HG02759 (cell line): Measurements from ENCODE around the gene HMG20B.

Source experiments
- ATAC-seq: cut with Tn5 transposase; IDR thresholded peaks from one replicate; pipeline ENCODE4 v1.9.1; 2021; ENCODE audit warnings: mild to moderate bottlenecking, moderate library complexity; ENCODE audit not compliant: unreplicated experiment

The HMG20B gene

DNA sequence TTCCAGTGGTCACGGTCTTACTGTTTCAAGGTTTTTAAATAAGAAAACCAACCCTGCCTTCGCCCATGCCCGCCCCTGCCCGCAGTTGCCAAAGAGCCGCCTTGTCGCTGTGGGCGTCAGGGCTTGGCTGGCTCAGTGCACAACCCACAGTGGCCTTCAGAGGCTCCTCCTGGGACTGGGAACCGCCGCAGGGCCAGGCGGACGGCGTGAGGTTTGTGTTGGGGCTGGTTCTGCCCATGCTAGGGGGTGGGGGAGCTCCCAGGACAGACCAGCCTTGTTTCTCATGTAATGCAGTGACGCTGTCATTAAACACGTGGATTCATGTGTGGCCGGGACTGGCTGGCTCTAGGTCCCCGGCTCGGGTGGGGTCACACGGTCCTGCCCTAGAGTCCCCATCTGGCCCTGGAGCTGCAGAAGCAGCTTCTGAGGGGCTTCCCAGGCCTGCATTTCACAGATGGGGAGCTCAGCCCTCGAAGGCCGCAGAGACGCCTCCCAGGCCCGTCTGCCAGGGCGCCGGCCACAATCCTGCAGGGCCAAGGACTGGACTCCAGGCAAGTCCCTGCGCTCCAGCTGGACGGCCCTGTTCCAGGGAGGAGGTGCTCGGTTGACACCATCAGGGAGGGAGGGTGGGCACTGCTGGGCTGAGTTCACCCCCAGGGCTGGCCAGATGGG is 36.2 kb upstream of the HMG20B start:
- no peak for ATAC-seq

DNA sequence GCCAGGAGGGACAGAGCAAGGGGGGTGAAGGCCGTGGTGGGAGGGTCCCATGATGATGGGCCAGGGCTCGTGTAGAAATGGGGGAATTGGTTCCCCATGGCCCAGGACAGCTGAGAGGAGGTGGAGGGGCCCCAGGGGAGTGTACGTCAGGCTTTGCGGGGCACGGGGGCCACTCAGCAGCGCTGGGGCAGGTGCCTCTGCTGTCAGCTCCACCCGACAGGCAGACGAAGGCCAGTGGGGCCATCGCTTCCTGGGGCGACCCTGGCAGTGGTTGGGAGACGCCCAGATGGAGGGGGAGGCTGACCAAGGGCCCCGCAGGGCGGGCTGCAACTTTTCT is 35.7 kb upstream of the HMG20B start:
- no peak for ATAC-seq

DNA sequence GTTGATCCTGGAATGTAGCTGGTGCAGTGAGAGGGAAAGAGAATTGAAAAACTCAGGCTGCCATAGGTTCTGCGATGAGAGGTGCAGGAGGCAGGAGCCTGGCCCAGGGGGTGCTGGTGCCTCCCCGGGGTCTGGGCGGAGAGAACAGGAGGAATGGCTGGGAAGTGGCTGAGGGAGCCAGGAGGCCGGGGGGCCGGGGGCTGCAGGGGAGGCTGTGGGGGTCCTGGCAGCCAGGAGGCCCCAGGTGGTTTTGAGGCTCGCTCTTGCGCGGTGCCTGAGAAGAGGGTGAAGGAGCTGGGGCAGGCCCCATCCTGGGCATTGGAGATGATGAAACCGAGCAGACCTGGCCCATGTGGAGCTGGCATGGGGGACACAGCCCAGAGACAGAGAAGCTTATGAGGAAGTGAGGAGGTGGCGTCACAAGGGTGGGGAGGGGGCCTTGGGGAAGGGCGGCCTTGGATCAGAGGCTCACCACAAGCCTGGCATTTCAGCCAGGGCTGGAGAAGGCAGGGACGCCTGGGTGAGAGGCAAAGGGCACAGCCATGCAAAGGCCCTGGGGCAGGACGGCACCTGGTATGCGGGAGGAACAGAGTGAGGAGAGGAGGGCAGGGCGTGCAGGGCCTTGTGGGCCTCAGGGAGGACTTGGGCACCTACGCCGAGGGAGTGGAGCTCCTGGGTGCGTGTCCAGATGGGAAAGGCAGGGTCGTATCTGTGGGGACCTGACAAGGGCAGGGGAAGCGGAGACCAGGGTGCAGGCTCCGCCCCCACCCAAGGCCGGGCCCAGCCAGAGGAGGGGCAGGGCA is 35.1 kb upstream of the HMG20B start:
- ATAC-seq = no peak

DNA sequence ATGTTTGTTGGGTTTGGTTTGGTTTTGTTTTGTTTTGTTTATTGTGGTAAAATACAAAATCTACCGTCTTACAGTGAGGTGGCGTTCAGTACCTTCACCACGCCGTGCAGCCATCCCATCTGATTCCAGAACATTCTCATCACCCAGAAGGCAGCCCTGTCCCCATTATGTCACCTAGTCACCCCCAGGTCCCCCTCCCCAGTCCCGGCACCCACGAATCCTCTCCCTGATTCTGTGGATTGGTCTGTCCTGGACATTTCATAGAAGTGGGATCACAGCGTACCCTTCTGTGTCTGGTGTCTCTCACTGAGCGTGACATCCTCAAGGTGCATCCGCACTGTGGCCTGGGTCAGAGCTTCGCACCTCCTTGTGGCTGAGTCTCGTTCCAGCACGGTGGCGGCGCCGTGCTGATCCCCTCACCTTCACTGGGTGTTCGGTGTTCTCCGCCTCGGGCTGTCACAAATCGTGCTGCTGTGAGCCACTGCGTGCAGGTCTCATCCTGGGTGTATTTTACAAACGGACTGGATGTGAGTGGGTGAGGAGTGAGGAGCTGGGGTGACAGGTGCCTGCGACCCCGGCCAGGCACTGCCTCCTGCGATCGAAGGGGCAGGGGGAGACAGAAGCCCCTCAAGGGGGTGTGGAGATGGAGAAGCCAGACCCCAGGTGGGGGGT is 34.4 kb upstream of the HMG20B start:
- no peak for ATAC-seq

DNA sequence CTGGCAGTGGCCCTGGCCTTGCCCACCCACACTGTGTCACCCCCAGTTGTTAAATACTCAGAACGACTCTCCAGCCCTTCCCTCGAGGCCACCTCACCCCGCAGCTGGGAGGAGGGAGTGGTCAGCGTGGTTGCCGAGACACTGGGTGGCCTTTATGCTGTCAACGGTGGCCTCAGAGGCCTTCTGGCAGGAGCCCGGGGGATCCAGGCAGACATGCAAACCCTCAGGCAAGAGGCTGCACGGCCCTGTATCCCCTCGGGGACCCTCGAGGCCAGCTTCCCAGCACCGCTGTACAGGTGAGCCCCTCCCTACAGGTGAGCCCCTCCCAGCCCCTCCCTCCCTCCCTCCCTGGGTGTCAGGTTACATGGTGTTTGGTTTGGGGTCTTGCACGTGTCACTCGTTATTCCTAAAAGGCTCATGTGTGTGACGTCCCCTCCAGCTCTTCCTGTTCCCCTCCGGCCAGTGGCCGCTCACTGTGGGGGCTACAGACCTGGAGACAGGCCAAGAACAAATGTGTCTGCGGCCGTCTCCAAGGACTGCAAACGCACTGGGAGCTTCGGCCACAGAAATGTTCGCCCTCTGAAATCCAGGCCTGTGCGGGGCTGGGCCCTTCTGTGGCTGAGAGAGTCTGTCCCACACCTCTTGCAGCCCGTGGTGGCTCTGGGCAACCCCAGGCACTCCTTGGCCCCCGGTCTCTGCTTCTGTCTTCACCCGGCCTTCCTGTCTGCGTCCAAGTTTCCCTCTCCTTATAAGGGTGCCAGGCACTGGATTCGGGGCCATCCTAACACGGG is 33.6 kb upstream of the HMG20B start, which contains the start of gene TEKTIP1:
Gene TEKTIP1, plus strand, starts transcription at position 210 of the 791 bp plus-strand sequence. Its CDS starts 4 bp downstream, at position 214.
- no peak for ATAC-seq

DNA sequence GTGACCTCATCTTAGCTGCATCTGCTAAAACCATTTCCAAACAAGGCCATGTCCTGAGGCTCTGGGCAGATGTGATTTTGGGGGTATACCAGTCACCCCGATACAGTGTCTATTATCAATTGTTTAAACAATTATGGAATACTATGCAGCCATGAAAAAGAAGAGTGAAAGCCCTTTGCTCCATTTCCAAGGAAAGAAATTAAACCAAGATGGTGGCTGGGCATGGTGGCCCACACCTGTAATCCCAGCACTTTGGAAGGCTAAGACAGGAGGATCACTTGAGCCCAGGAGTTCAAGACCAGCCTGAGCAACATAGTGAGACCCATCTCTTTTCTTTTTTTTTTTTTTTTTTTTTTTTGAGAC is 33.0 kb upstream of the HMG20B start:
- ATAC-seq = no peak

DNA sequence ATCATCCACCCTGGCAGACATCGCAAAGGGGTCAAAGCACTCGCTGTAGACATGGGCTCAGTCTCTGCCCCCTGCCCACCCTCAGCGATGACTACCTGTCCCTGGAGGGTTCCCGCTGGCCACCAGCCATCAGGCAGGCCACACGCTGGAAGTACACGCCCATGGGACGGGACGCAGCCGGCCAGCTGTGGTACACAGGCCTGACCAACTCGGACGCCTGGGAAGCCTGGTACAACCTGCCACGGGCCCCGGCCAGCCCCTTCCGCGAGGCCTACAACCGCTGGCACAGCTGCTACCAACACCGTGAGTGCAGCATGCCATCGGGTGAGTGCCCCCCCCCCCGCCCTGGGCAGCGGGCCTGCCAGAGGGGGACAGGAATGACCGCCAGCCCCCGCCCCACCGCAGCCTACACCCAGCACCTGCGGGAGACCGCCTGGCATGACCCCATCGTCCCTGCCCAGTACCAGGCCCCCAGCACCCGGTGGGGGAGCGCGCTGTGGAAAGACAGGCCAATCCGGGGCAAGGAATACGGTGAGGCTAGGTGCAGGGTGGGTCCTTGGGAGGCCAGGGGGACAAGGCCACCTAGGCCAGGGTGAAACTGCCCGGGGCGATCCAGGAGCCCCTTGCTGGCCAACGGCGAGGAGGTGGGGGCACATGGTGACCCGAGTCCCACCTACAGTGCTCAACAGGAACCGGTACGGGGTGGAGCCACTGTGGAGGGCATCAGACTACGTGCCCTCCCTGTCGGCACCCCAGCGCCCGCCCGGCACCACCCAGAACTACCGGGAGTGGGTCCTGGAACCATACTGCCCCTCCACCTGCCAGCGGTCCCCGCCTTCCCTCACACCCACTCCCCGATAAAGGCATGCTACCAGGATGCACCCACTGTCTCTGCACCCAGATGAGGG is 29.3 kb upstream of the HMG20B start:
- no peak for ATAC-seq

DNA sequence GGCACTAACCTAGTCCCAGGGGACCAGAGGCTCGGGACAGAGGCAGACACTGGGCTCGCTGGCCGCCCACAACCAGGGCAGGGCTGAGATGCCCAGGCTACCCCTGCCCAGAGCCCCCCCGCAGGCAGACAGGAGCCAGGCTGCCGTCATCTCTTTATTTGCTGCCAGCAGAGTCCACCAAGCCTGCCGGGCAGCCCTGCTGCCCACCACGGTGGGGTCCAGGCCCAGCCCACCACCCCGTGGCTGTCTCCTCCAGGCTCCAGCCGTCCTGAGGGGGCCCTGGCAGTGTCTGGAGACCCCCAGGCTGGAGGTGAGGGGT is 28.7 kb upstream of the HMG20B start:
- ATAC-seq = no peak

DNA sequence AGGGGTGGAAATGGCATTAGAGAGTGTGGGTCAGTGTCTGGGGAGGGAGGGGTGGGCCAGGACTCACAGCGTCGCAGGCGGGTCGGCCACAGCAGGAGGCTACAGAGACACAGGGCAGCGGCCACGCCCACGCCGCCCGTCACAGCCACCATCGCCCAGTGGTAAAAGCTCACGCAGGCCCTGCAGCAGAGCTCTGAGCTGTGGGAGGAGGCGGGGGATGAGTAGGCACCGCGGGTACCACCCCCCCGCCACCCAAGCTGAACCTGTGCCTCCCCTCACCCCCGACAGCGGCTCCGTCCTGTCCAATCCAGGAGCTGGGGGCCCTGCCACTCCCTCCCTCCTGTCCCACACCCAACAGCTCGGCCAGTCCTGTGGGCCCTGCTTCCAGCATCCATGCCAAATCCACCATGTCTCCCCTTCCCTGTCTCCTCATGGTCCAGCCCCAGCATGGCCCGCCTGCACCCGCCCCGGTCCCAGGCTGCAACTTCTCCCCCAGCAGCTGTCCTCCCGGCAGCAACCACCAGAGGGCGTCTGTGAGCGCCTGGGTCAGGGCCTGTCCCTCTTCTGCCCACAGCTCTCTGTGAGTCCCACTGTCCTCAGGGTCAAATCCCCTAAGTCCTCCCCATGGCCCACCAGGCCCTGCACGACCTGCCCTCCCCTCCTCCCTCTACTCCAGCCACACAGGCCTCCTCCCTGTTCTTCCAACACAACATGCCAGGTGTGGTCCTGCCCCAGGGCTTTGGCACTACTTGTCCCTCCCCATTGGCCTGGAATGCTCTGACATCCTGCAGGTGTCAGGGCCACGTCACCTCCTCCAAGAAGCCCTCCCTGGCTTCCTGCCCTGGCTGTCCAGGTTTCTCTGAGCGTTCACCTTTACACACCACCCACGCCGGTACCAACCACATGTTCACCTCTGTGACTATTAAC is 27.7 kb upstream of the HMG20B start:
- ATAC-seq = no peak

DNA sequence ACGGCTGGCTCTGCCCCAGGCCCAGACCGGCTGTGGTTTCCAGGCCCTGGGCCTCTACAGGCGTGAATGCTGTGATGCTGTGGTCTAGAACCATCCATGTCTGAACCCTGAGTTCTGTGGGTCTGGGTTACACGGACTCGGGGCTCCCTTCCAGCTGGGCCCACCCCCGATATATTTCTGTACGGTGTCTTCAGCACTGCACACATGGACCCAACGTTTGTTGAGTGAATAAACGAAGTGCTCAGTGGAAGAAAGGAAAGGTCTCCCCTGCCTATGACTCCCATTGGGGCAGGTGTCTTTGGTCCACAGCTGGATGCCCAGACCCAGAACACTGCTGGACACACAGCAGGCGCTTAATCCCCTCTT is 27.1 kb upstream of the HMG20B start:
- no peak for ATAC-seq

DNA sequence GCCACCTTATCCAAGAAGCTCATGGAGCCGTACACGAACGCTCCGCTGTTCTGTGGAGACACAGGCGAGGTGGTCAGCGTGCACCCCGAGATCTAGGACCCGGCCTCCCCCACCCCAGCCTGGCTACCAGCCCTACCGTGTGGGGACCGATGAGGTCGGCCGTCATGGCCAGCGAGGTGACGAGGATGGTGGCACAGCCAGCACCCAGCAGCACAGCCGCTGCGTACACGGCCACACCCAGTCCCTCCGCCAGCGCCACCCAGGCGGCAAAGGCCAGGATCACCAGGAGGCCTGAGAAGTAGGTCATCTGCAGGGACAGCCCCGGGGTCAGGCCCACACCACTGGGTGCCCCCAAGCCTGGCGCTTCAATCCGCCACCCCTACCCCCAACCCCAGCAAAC is 26.6 kb upstream of the HMG20B start:
- no peak for ATAC-seq

DNA sequence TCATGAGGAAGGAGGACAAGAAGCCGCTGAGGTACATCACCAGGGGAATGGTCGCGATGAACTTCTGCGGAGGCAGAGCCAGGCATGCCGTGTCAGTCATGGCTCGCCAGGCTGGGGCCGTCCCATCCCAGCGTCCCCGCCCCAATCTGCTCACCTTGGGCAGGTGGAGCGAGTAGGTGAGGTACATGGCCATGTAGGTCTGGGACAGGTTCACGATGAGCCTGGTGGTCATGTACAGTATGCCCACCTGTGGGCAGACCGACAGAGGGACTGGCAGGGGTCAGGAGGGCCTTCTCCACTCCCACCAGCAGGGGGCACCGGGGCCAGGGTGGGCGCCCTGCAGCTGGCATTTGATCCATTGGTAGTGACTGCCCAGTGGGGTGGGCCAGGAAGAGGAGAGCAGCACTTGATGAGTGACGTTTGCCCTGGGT is 25.4 kb upstream of the HMG20B start:
- no peak for ATAC-seq

DNA sequence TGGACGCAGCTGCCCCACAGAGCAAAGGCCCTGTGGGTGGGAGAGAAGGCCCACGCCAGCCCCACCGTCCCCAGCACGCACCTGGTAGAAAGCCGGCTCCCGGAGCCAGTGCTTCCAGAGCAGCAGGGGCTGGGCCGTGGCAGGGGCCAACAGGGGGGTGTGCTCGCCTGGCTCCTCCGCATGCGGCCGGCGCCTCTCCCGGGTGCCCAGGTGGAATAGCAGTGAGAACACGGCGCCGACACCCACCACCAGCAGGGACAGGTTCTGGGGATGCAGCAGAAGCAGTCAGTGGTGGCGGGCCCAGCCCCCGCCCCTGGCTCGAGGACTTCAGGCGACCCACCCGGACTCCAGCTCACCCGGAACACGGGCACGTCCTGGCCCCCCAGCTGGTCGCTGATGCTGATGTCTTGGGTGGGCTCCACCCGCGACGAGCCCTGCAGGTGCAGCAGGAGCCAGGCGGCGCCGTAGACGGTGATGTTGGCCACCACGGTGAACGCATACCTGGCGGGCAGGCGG is 24.9 kb upstream of the HMG20B start:
- no peak for ATAC-seq

DNA sequence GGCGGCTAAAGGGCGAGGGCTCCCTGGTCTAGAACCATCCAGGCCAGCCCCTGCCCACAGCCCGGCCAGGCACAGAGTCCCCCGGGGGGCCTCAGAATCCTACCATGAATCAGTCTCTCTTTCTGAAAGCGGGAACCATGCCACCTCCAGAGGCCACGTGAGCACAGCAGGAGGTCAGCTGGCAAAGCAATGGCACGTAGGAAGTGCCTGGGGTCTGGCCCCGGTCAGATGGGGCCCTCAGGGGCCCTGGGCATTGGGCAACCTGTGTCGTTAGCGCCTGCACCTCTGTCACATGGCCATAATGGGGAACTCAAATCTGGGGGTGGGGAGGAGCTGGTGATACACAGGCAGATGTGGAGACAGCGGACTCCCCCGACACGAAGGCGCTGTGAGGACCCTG is 24.1 kb upstream of the HMG20B start:
- ATAC-seq = no peak

DNA sequence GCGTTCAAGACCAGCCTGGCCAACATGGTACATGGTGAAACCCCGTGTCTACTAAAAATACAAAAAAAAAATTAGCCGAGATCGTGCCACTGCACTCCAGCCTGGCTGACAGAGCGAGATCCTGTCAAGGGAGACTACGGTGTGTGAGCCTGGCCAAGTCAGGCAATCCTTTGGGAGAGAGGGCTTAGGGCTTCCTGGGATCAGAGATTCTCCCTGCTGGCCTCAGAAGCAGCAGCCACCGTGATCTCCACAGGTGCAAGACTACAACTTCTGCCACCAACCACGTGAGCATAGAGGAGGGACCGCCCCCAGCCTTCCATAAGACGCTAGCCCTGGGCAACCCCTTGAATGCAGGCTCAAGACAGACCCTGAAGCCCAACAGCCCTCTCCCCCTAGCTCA is 22.9 kb upstream of the HMG20B start:
- ATAC-seq = no peak

DNA sequence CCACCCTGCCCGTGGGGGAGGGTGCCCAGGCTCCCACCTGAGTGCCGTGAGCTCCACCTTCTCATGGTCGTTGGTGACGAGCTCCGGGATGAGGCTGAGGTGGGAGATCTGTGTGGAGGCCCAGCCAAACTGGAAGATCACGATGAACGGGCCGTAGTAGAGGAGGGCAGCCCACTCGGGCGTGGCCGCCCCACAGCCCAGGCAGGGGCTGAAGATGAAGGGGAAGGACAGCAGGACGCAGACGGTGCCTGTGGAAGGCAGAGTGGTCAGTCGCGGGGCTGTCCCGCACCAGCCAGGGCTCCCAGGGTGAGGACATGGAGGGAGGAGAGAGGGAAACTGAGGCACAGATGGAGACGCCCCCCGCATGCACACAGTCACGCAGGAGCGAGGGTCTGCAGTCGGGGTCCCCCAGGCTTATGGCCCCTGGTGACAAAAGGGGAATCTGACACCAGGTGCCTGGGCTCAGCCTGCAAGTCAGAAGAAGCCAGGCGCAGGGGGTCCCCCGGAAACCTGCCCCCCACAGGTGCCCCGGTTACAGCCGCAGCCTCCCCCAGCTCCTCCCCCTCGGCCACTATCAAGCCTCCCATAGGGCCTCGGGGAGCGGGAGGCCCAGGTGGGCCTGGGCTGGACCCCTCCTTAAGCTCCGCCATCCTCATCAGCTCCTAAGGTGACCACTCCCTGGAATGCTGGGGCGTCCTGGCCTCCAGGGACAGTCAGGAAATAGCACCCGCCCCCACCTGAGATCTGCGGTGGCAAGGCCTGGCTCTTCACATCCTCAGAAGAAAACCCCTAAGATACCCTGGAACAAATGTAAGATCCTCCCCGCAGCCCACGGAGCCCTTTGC is 21.6 kb upstream of the HMG20B start:
- no peak for ATAC-seq

DNA sequence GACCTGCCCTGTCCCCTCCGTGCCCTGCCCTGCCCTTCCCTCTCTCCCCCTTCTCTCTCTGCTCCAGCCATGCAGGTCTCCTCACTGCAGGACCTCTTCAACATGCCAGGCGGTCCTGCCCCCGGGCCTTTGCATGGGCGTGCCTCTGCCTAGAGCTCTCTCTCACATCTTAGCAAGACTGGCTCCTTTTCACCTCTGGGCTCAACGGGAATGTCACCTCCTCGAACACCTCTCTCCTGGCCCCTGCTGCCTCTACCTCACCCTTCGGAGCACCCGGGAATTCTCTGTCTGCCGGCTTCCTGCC is 21.0 kb upstream of the HMG20B start:
- ATAC-seq = no peak

DNA sequence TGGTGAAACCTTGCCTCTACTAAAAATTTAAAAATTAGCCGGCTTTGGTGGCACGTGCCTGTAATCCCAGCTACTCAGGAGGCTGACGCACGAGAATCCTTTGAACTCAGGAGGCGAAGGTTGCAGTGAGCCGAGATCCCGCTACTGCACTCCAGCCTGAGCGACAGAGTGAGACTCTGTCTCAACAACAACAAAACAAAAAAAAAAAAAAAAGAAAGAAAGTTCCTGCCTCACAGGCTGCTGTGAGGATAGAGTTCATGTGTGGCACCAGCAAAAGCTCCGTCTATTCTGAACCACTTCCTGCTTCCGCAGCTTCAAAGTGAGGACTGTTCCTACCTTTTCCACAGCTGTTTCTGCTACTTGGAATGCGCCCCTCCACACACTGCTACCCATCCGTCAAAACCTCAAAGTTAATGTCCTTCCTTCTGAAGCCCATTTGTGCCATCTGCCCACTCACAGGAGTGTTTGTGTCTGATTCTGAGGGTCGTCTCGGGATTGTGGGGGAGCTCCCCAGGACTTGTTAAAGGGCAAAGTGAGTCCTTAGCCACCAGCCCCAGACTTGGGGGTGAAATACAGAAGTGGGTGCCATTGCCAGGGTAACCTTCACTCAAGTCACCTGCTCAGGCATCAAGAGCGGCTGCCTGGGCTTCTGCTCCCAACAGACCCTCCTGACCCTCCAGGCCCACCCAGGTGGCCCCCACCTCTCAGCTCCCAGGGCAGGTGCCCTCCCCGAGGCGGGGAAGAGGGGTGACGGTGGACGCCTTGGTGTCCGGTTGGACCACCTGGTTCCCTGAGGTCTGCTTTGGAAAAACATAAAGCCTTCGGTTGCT is 18.3 kb upstream of the HMG20B start:
- ATAC-seq = no peak
